H9 (cell line): ENCODE results near the gene PDXDC1. TPM values are rescaled to one million over a fixed set of nuclear protein-coding genes. Genes with fewer than 3 reads are reported as not detected.

Experiments
- DNase-seq: peaks from one replicate; pipeline ENCODE4 v3.0.0-alpha.2; 2017
- H2AFZ ChIP-seq: one replicate; pipeline ENCODE4 v1.6.1; 2013; ENCODE audit warnings: mild to moderate bottlenecking, low read length, control low read depth, moderate library complexity
- H2AK5ac ChIP-seq: 2 replicates; pipeline ENCODE4 v1.6.1; 2013; ENCODE audit warnings: low read length, control low read depth, mixed read lengths; ENCODE audit not compliant: insufficient read length
- H2BK120ac ChIP-seq: one replicate; pipeline ENCODE4 v1.6.1; 2013; ENCODE audit warnings: low read depth, mild to moderate bottlenecking, low read length, control low read depth, inconsistent platforms; ENCODE audit not compliant: poor library complexity, severe bottlenecking
- H2BK12ac ChIP-seq: 2 replicates; pipeline ENCODE4 v1.6.1; 2013; ENCODE audit warnings: low read length, control low read depth, mixed read lengths, low read depth; ENCODE audit not compliant: insufficient read length
- H2BK15ac ChIP-seq: 2 replicates; pipeline ENCODE4 v1.6.1; 2013; ENCODE audit warnings: low read depth, low read length, control low read depth
- H2BK20ac ChIP-seq: one replicate; pipeline ENCODE4 v1.6.1; 2013; ENCODE audit warnings: low read depth, mild to moderate bottlenecking, low read length, control low read depth, inconsistent platforms; ENCODE audit not compliant: poor library complexity, severe bottlenecking
- H2BK5ac ChIP-seq: 2 replicates; pipeline ENCODE4 v1.6.1; 2013; ENCODE audit warnings: low read length, control low read depth, mixed read lengths; ENCODE audit not compliant: insufficient read length
- H3K14ac ChIP-seq: 2 replicates; pipeline ENCODE4 v1.6.1; 2013; ENCODE audit warnings: low read length, control low read depth; ENCODE audit not compliant: insufficient read depth
- H3K18ac ChIP-seq: 2 replicates; pipeline ENCODE4 v1.6.1; 2013; ENCODE audit warnings: low read depth, mild to moderate bottlenecking, mixed read lengths, low read length, control low read depth; ENCODE audit not compliant: insufficient read length
- H3K23ac ChIP-seq: 2 replicates; pipeline ENCODE4 v1.6.1; 2013; ENCODE audit warnings: low read length, control low read depth, mixed read lengths, low read depth; ENCODE audit not compliant: insufficient read length
- H3K23me2 ChIP-seq: 2 replicates; pipeline ENCODE4 v1.6.1; 2013; ENCODE audit warnings: low read depth, mild to moderate bottlenecking, mixed read lengths, low read length, control low read depth; ENCODE audit not compliant: insufficient read length, poor library complexity, severe bottlenecking
- H3K27ac ChIP-seq: 2 replicates; pipeline ENCODE4 v1.5.1; 2013; ENCODE audit warnings: low read length, control low read depth, mixed read lengths, low read depth; ENCODE audit not compliant: insufficient read length
- H3K27me3 ChIP-seq: 2 replicates; pipeline ENCODE4 v1.6.1; 2013; ENCODE audit warnings: low read length, control low read depth, inconsistent platforms; ENCODE audit not compliant: insufficient read depth
- H3K4ac ChIP-seq: 2 replicates; pipeline ENCODE4 v1.6.1; 2013; ENCODE audit warnings: low read depth, mild to moderate bottlenecking, control low read depth, inconsistent platforms, low read length, moderate library complexity
- H3K4me1 ChIP-seq: 2 replicates; pipeline ENCODE4 v1.6.1; 2013; ENCODE audit warnings: low read length, control low read depth, inconsistent platforms; ENCODE audit not compliant: insufficient read depth
- H3K4me2 ChIP-seq: 2 replicates; pipeline ENCODE4 v1.6.1; 2013; ENCODE audit warnings: low read length, control low read depth, mixed read lengths; ENCODE audit not compliant: insufficient read length, insufficient read depth
- H3K56ac ChIP-seq: 2 replicates; pipeline ENCODE4 v1.6.1; 2013; ENCODE audit warnings: low read depth, mild to moderate bottlenecking, mixed read lengths, low read length, control low read depth; ENCODE audit not compliant: insufficient read length
- H3K79me1 ChIP-seq: 2 replicates; pipeline ENCODE4 v1.6.1; 2013; ENCODE audit warnings: low read depth, mild to moderate bottlenecking, moderate library complexity, low read length, control low read depth, inconsistent platforms; ENCODE audit not compliant: insufficient read depth, poor library complexity, severe bottlenecking
- H3K79me2 ChIP-seq: 2 replicates; pipeline ENCODE4 v1.6.1; 2013; ENCODE audit warnings: low read length, control low read depth, inconsistent platforms; ENCODE audit not compliant: insufficient read depth
- H3K9ac ChIP-seq: 2 replicates; pipeline ENCODE4 v1.6.1; 2013; ENCODE audit warnings: low read length, control low read depth, mixed read lengths; ENCODE audit not compliant: insufficient read length; ENCODE audit errors: extremely low read depth
- H3K9me3 ChIP-seq: one replicate; pipeline ENCODE4 v1.6.1; 2013; ENCODE audit warnings: low read depth, low read length, inconsistent platforms; ENCODE audit not compliant: control insufficient read depth
- H3T11ph ChIP-seq: one replicate; pipeline ENCODE4 v1.6.1; 2013; ENCODE audit warnings: mild to moderate bottlenecking, low read length, control low read depth, inconsistent platforms
- H4K20me1 ChIP-seq: one replicate; pipeline ENCODE4 v1.6.1; 2013; ENCODE audit not compliant: control insufficient read depth, insufficient read length, insufficient read depth
- H4K5ac ChIP-seq: 2 replicates; pipeline ENCODE4 v1.6.1; 2013; ENCODE audit warnings: low read depth, mild to moderate bottlenecking, mixed read lengths, low read length, control low read depth; ENCODE audit not compliant: insufficient read length
- H4K8ac ChIP-seq: replicated peaks from 2 replicates; pipeline ENCODE4 v1.6.1; 2013; ENCODE audit warnings: low read length, control low read depth, mixed read lengths, low read depth; ENCODE audit not compliant: insufficient read length
- H4K91ac ChIP-seq: 2 replicates; pipeline ENCODE4 v1.6.1; 2013; ENCODE audit warnings: low read depth, mild to moderate bottlenecking, moderate library complexity, mixed read lengths, low read length, control low read depth; ENCODE audit not compliant: insufficient read length
- H3K27ac Mint-ChIP-seq, 3 experiments: 2 replicates in 2 of 3; 3 replicates in 1 of 3; pipeline ENCODE4 v1.8.0; 2020 to 2021; ENCODE audit warnings: mixed read lengths in 3 of 3, mild to moderate bottlenecking in 1 of 3, moderate library complexity in 1 of 3
- H3K27me3 Mint-ChIP-seq: 2 replicates; pipeline ENCODE4 v1.8.0; 2021; ENCODE audit warnings: low read depth, mild to moderate bottlenecking, moderate library complexity, mixed read lengths
- H3K36me3 Mint-ChIP-seq, 3 experiments: 2 replicates in 2 of 3; 3 replicates in 1 of 3; pipeline ENCODE4 v1.8.0; 2020 to 2021; ENCODE audit warnings: low read depth in 3 of 3, mixed read lengths in 3 of 3; ENCODE audit not compliant: insufficient read depth in 1 of 3
- H3K4me1 Mint-ChIP-seq, 2 experiments: 2 replicates each; pipeline ENCODE4 v1.8.0; 2020; ENCODE audit warnings: mixed read lengths in 2 of 2
- H3K4me3 Mint-ChIP-seq, 2 experiments: 2 replicates in 1 of 2; 3 replicates in 1 of 2; pipeline ENCODE4 v1.8.0; 2020 to 2021; ENCODE audit warnings: mild to moderate bottlenecking in 2 of 2, mixed read lengths in 2 of 2, moderate library complexity in 1 of 2
- H3K9me3 Mint-ChIP-seq, 2 experiments: 2 replicates in 1 of 2; 3 replicates in 1 of 2; pipeline ENCODE4 v1.8.0; 2020; ENCODE audit warnings: mild to moderate bottlenecking in 2 of 2, mixed read lengths in 2 of 2, moderate library complexity in 1 of 2
- WGBS: extraction: QIAGEN DNeasy Blood & Tissue Kit; methylation state at CpG from one replicate; pipeline ENCODE4 v1.1.7; 2013; ENCODE audit warnings: missing lambda C conversion rate, low lambda C conversion rate, mixed read lengths; ENCODE audit not compliant: insufficient read length; ENCODE audit errors: extremely low coverage; 5-methylcytosine and 5-hydroxymethylcytosine counted together
- total RNA-seq: library from RNA; stranded (reverse); gene quantifications from 2 replicates; pipeline ENCODE4 v1.2.1, GENCODE V29; 2021
- TF ChIP-seq, protein P1 (sequence below): fragments of 200-600 bp; sonication (generic); conservative IDR thresholded peaks from 3 replicates; pipeline ENCODE4 v1.8.0; 2021; ENCODE audit warnings: antibody characterized with exemption, mild to moderate bottlenecking

Gene PDXDC1
- total RNA-seq, 1 experiment from 2014 or later = 112 TPM

DNA sequence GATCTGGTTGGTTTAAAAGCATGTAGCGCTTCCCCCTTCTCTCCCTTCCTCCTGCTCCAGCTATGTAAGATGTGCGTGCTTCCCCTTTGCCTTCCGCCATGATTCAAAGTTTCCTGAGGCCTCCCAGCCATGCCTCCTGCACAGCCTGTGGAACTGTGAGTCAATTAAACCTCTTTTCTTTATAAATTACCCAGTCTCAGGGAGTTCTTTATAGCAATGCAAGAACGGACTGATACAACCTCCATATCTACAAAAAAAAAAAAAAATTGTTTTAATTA, 16.6 kb upstream of the PDXDC1 start:
- Histone ChIP-seq H2AFZ (no peak overlapping the region), H4K8ac (no peak overlapping the region), H3K9ac (no peak overlapping the region), H3K23me2 (no peaks in the 10 kb centered on the region), H2BK20ac (no peak overlapping the region), H2BK12ac (no peak overlapping the region), H3K27me3 (no peaks in the 10 kb centered on the region), H2BK15ac (no peak overlapping the region), H4K5ac (no peak overlapping the region), H3K14ac (no peak overlapping the region), H3K23ac (no peak overlapping the region), H3T11ph (no peak overlapping the region), H3K4ac (no peak overlapping the region), H4K91ac (no peak overlapping the region), H3K9me3 (no peaks in the 10 kb centered on the region), H3K56ac (no peak overlapping the region), H2BK120ac (no peak overlapping the region), H2AK5ac (no peak overlapping the region), H2BK5ac (no peak overlapping the region), H4K20me1 (no peaks in the 10 kb centered on the region), H3K27ac (no peak overlapping the region), H3K4me2 (no peak overlapping the region), H3K18ac (no peak overlapping the region), H3K79me2 (no peaks in the 10 kb centered on the region), H3K4me1 (no peaks in the 10 kb centered on the region), H3K79me1 (no peaks in the 10 kb centered on the region)
- H3K27ac Mint-ChIP-seq = 0 out of 7 replicates have a peak overlapping the region, but pooled peaks of 1 of the 3 experiments have one; percentile 4
- no CpG with 5 or more reads among the region's 4 CpGs for WGBS
- peaks cover 0 to 2% of the 10 kb centered on the region in 2 experiments; a peak in 3 of 5 replicates for H3K9me3 Mint-ChIP-seq
- peaks cover 2% of the 10 kb centered on the region; the same call in 1 of the 2 replicates for H3K27me3 Mint-ChIP-seq
- TF ChIP-seq, protein P1, sequence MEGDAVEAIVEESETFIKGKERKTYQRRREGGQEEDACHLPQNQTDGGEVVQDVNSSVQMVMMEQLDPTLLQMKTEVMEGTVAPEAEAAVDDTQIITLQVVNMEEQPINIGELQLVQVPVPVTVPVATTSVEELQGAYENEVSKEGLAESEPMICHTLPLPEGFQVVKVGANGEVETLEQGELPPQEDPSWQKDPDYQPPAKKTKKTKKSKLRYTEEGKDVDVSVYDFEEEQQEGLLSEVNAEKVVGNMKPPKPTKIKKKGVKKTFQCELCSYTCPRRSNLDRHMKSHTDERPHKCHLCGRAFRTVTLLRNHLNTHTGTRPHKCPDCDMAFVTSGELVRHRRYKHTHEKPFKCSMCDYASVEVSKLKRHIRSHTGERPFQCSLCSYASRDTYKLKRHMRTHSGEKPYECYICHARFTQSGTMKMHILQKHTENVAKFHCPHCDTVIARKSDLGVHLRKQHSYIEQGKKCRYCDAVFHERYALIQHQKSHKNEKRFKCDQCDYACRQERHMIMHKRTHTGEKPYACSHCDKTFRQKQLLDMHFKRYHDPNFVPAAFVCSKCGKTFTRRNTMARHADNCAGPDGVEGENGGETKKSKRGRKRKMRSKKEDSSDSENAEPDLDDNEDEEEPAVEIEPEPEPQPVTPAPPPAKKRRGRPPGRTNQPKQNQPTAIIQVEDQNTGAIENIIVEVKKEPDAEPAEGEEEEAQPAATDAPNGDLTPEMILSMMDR = no peak
- no peak overlapping the region for H3K4me3 Mint-ChIP-seq
- no peak for DNase-seq
- peaks cover 4% of the 10 kb centered on the region in 2 experiments; a peak in 1 of 4 replicates for H3K4me1 Mint-ChIP-seq
- H3K36me3 Mint-ChIP-seq = no peaks in the 10 kb centered on the region
